Gastrocnemius medialis (tissue), 4 donors: ENCODE data around the gene CLCF1. TPM values are rescaled to one million over a fixed set of nuclear protein-coding genes. Genes with fewer than 3 reads are reported as not detected.
"Not testable (repeated sequence)": the region's sequence is repeated elsewhere in the genome, so short reads cannot be mapped to it uniquely, and the experiment has no call there.

Experiments used
- ATAC-seq, 2 donors: fragments of 150-250 bp; one replicate each; pipeline ENCODE4 v1.9.1; 2016
- DNase-seq, 2 donors: peaks; one replicate each; pipeline ENCODE4 v3.0.0-alpha.2; 2019
- H3K27ac ChIP-seq, 4 donors: fragments of 200-600 bp; sonication (generic); 1 replicate in 1 of 4; 2 replicates in 3 of 4; pipeline ENCODE4 v1.5.1; 2016 to 2018; ENCODE audit warnings: mild to moderate bottlenecking in 2 of 4, moderate library complexity in 1 of 4
- H3K27me3 ChIP-seq, 3 donors: fragments of 200-600 bp; sonication (generic) in 2 of 3; 1 replicate in 1 of 3; 2 replicates in 2 of 3; pipeline versions ENCODE4 v1.5.1 to v1.6.0; 2016 to 2019; ENCODE audit warnings: mild to moderate bottlenecking in 1 of 3, moderate library complexity in 1 of 3
- H3K36me3 ChIP-seq, 2 donors: fragments of 200-600 bp; sonication (generic) in 1 of 2; one replicate each; pipeline ENCODE4 v1.5.1; 2017 to 2018
- H3K4me1 ChIP-seq, 2 donors: fragments of 200-600 bp; sonication (generic) in 1 of 2; one replicate each; pipeline ENCODE4 v1.5.1; 2016 to 2017; ENCODE audit warnings: mild to moderate bottlenecking in 2 of 2
- H3K4me3 ChIP-seq, 4 donors: fragments of 200-600 bp; sonication (generic) in 3 of 4; 1 replicate in 1 of 4; 2 replicates in 3 of 4; pipeline ENCODE4 v1.5.1; 2016 to 2019; ENCODE audit warnings: mild to moderate bottlenecking in 2 of 4
- H3K9me3 ChIP-seq, 3 donors: fragments of 200-600 bp; sonication (generic) in 2 of 3; 1 replicate in 1 of 3; 2 replicates in 2 of 3; pipeline ENCODE4 v1.5.1; 2016 to 2019
- POLR2A ChIP-seq, 2 donors: fragments of 450-650 bp; IDR thresholded peaks; one replicate each; pipeline ENCODE4 v1.6.1; 2017; ENCODE audit warnings: antibody characterized with exemption in 2 of 2, mild to moderate bottlenecking in 2 of 2, moderate library complexity in 2 of 2
- in situ Hi-C, 4 donors: fragments of 200-750 bp; cut with MboI; loops; one replicate each; pipeline versions ENCODE4 v1.15.0 to v1.8.0; 2017; ENCODE audit warnings: low sequenced_read_pairs in 4 of 4
- intact Hi-C: fragments of 100-400 bp; cut with DNase I; formaldehyde crosslinking; loops from one replicate; pipeline ENCODE4 v1.15.1; 2023; ENCODE audit warnings: low total_unique reads
- total RNA-seq, 4 donors: library from RNA; depleted of rRNA; stranded (reverse); fragments of >200 nt; gene quantifications; one replicate each; pipeline versions ENCODE4 v1.1.0 to v1.2.3, GENCODE V29; 2016
- TF ChIP-seq, protein P1 (sequence below), 5 experiments: fragments of 450-650 bp in 3 of 5; fragments of 200-600 bp in 2 of 5; sonication (generic) in 2 of 5; IDR thresholded peaks in 4 of 5; conservative IDR thresholded peaks in 1 of 5; 1 replicate in 4 of 5; 2 replicates in 1 of 5; pipeline ENCODE4 v1.5.1; 2016 to 2019; ENCODE audit warnings: antibody characterized with exemption in 5 of 5, mild to moderate bottlenecking in 3 of 5, moderate library complexity in 3 of 5

CLCF1 gene
- total RNA-seq, 4 donors from 2014 or later, result 0.24 to 2.7 (median 0.91) TPM

DNA sequence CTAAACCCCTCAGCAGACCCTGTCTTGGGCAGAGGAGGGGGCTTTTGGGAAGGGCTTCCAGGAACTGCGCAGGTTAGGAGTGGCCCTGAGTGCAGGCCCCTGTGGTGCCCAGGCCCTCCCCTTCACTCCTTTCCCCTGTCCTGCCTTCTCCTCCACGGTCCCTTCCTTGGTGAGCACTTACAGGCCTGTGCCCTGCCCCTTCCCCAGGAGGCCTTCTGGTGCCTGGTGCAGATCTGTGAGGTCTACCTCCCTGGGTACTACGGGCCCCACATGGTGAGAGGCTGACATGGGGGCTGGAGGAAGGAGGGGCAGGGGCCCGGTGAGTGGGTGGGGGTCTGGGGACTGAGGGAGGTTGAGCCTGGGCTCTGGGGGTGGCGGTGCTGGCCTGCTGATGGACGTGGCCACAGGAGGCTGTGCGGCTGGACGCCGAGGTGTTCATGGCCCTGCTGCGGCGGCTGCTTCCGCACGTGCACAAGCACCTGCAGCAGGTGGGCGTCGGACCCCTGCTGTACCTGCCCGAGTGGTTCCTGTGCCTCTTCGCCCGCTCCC lies 33.1 kb upstream of the CLCF1 start:
- Histone ChIP-seq H3K4me3 (no peak overlapping the region), H3K9me3 (no peaks in the 10 kb centered on the region), H3K36me3 (no peaks in the 10 kb centered on the region), H3K4me1 (peaks cover 5 to 6% of the 10 kb centered on the region in 2 donors), H3K27ac (no peak overlapping the region), H3K27me3 (peaks cover 17 to 30% (median 25%) of the 10 kb centered on the region in 3 donors)
- intact Hi-C loops, result no loop called here
- in situ Hi-C loops, result no loop called here
- ATAC-seq (no peak), DNase-seq (no peak)
- no peak for TF ChIP-seq POLR2A (IDR thresholded peaks at IDR 0.05)
- TF ChIP-seq, protein P1, sequence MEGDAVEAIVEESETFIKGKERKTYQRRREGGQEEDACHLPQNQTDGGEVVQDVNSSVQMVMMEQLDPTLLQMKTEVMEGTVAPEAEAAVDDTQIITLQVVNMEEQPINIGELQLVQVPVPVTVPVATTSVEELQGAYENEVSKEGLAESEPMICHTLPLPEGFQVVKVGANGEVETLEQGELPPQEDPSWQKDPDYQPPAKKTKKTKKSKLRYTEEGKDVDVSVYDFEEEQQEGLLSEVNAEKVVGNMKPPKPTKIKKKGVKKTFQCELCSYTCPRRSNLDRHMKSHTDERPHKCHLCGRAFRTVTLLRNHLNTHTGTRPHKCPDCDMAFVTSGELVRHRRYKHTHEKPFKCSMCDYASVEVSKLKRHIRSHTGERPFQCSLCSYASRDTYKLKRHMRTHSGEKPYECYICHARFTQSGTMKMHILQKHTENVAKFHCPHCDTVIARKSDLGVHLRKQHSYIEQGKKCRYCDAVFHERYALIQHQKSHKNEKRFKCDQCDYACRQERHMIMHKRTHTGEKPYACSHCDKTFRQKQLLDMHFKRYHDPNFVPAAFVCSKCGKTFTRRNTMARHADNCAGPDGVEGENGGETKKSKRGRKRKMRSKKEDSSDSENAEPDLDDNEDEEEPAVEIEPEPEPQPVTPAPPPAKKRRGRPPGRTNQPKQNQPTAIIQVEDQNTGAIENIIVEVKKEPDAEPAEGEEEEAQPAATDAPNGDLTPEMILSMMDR (IDR thresholded peaks at IDR 0.05 in 4 of 5, conservative IDR thresholded peaks at IDR 0.05 in 1 of 5), result no peak

DNA sequence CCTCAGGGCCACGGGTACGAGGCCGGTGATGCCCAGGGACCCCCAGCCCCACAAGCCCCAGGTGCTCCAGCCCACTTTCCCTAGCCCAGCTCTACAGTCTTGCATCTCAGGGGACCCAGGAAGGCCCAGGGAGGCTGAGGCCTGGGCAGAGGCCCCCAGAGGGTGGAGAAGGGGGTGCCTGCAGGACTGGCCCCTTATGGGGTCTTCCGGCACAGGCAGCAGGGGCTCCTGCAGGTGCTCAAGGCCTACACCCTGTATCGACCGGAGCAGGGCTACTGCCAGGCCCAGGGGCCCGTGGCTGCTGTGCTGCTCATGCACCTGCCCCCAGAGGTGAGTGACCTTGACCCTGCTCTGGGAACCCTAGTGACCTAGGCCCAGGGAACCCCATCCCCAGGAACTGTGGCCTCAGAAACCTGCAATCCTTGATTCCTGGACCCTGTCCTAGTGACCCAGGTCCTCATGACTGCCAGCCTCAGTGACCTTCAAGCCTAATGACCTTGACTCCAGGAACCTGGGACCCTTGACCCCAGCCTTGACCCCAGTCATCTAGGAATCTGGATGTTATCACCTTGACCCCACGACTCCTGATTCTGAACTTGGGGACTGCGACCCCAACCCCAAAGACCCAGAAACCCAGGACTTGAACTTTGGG lies 32.4 kb upstream of the CLCF1 start:
- Histone ChIP-seq H3K9me3 (no peaks in the 10 kb centered on the region), H3K36me3 (no peaks in the 10 kb centered on the region), H3K4me1 (peaks cover 8% of the 10 kb centered on the region in 2 donors), H3K4me3 (no peak overlapping the region), H3K27me3 (peaks cover 17 to 28% (median 19%) of the 10 kb centered on the region in 3 donors), H3K27ac (no peak overlapping the region)
- TF ChIP-seq, protein P1 (IDR thresholded peaks at IDR 0.05 in 4 of 5, conservative IDR thresholded peaks at IDR 0.05 in 1 of 5), result no peak
- TF ChIP-seq POLR2A (IDR thresholded peaks at IDR 0.05), result no peak
- DNase-seq (no peak), ATAC-seq (no peak)
- intact Hi-C loops, result no loop called here
- in situ Hi-C loops, result no loop called here

GRCh38 chr11:67405196-67405567 lies 31.8 kb upstream of the CLCF1 start:
- peaks cover 10 to 22% (median 13%) of the 10 kb centered on the region in 3 donors for H3K27me3 ChIP-seq
- no peak overlapping the region for H3K4me3 ChIP-seq
- no peak overlapping the region for H3K27ac ChIP-seq
- TF ChIP-seq, protein P1 (IDR thresholded peaks at IDR 0.05 in 4 of 5, conservative IDR thresholded peaks at IDR 0.05 in 1 of 5), result no peak
- TF ChIP-seq POLR2A (IDR thresholded peaks at IDR 0.05), result no peak
- in situ Hi-C loops, result no loop called here
- H3K36me3 ChIP-seq, result peaks cover 0 to 3% of the 10 kb centered on the region in 2 donors
- peaks cover 14 to 15% of the 10 kb centered on the region in 2 donors for H3K4me1 ChIP-seq
- no peaks in the 10 kb centered on the region for H3K9me3 ChIP-seq
- DNase-seq (no peak), ATAC-seq (no peak)
- intact Hi-C loops, result no loop called here

- no peak for TF ChIP-seq POLR2A (IDR thresholded peaks at IDR 0.05)
- TF ChIP-seq, protein P1 (IDR thresholded peaks at IDR 0.05 in 4 of 5, conservative IDR thresholded peaks at IDR 0.05 in 1 of 5), result no peak
- Histone ChIP-seq H3K27ac (no peak overlapping the region), H3K27me3 (peaks cover 5 to 16% (median 10%) of the 10 kb centered on the region in 3 donors), H3K4me3 (no peak overlapping the region), H3K36me3 (peaks cover 0 to 5% of the 10 kb centered on the region in 2 donors), H3K4me1 (peaks cover 19% of the 10 kb centered on the region in 2 donors), H3K9me3 (no peaks in the 10 kb centered on the region)
- no peak for DNase-seq
- no peak for ATAC-seq
- intact Hi-C loops, result no loop called here
- in situ Hi-C loops, result no loop called here
These were observed 31.3 kb upstream of the CLCF1 start for GRCh38 chr11:67404515-67405195.

DNA sequence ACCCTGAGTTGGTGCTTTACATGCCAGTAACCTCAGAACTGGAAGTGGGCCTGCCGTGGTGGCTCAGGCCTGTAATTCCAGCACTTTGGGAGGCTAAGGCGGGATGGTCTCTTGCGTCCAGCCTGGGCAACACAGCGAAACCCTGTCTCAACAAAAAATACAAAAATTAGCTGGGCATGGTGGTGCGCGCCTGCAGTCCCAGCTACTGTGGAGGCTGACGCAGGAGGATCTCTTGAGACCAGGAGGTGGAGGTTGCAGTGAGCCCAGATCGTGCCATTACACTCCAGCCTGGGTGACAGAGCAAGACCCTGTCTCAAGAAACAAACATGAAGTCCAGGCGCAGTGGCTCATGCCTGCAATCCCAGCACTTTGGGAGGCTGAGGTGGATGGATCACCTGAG lies 29.7 kb upstream of the CLCF1 start:
- Histone ChIP-seq H3K27ac (peak overlapping the region in 1 of 4 donors; percentile 89), H3K36me3 (peaks cover 0 to 20% of the 10 kb centered on the region in 2 donors), H3K4me1 (peaks cover 19 to 20% of the 10 kb centered on the region in 2 donors)
- in situ Hi-C loops, ATAC-seq, H3K4me3 ChIP-seq, intact Hi-C loops, DNase-seq, H3K9me3 ChIP-seq, H3K27me3 ChIP-seq: not testable (repeated sequence)

GRCh38 chr11:67402192-67402839 lies 28.9 kb upstream of the CLCF1 start:
- Histone ChIP-seq H3K4me3 (peak overlapping the region; percentile 35 to 97 (median 72)), H3K4me1 (peaks cover 20% of the 10 kb centered on the region in 2 donors), H3K27ac (peak overlapping the region; percentile 87 to 96 (median 90)), H3K36me3 (peaks cover 0 to 28% of the 10 kb centered on the region in 2 donors)
- DNase-seq, in situ Hi-C loops, ATAC-seq, H3K27me3 ChIP-seq, H3K9me3 ChIP-seq: not testable (repeated sequence)
- intact Hi-C loops, result loop anchor here (1.0 kb wide), 1 partner anchor 19 kb away; no protein-coding TSS in a partner anchor
